Measurements from ENCODE around the gene FASTKD2. TPM values are rescaled to one million over a fixed set of nuclear protein-coding genes. Genes with fewer than 3 reads are reported as not detected.

FASTKD2 gene
- total RNA-seq, 3 donors from 2014 or later (not counting 1 experiment from before 2014, with no cell fraction given) = 15.9 to 21.6 (median 17.0) TPM

- H3K27ac Mint-ChIP-seq = peak overlapping the region in 1 of 2 donors; percentile 76
- H3K36me3 Mint-ChIP-seq = no peaks in the 10 kb centered on the region
- H3K4me1 ChIP-seq (ENCODE audit: control insufficient read depth, insufficient read depth, low read length) = peaks cover 4% of the 10 kb centered on the region
- H3K4me3 Mint-ChIP-seq = peak overlapping the region; percentile 75
- no peaks in the 10 kb centered on the region for H3K36me3 ChIP-seq (ENCODE audit: control insufficient read depth, insufficient read depth, low read length)
- peak; percentile 67 for TF ChIP-seq CTCF (IDR thresholded peaks at IDR 0.05)
- no peaks in the 10 kb centered on the region for H3K27me3 ChIP-seq (ENCODE audit: control insufficient read depth, insufficient read depth, low read length)
- peaks cover 7% of the 10 kb centered on the region in 2 donors for H3K4me1 Mint-ChIP-seq
- peaks cover 0 to 4% of the 10 kb centered on the region in 2 donors for H3K27me3 Mint-ChIP-seq (ENCODE audit: low read depth in 2 of 2)
- no peaks in the 10 kb centered on the region for H3K9me3 ChIP-seq (ENCODE audit: control insufficient read depth, insufficient read depth, low read length)
- 32% methylated on average over 12 of the region's 12 CpGs for WGBS (ENCODE audit: insufficient coverage)
- ATAC-seq (peak; percentile 30 to 69 (median 69)), DNase-seq (peak; percentile 19 to 73)
- H3K4me3 ChIP-seq (ENCODE audit: low read length) = no peak overlapping the region
- intact Hi-C loops (cut with micrococcal nuclease) = loop anchor here (1.0 to 10.0 kb wide), 2 partner anchors 554 to 675 kb away; no protein-coding TSS in a partner anchor
- no peaks in the 10 kb centered on the region for H3K9me3 Mint-ChIP-seq
- H3K27ac ChIP-seq (ENCODE audit: low read length) = no peak overlapping the region
Measured at GRCh38 chr2:206800506-206801417, 35.4 kb downstream of the FASTKD2 start.

GRCh38 chr2:206801418-206802189 lies 36.2 kb downstream of the FASTKD2 start:
- H3K27ac ChIP-seq (ENCODE audit: low read length) = no peak overlapping the region
- DNase-seq = no peak
- no peak overlapping the region for H3K27ac Mint-ChIP-seq
- no peaks in the 10 kb centered on the region for H3K9me3 Mint-ChIP-seq
- H3K27me3 Mint-ChIP-seq (ENCODE audit: low read depth in 2 of 2) = peaks cover 0 to 4% of the 10 kb centered on the region in 2 donors
- peaks cover 4% of the 10 kb centered on the region for H3K4me1 ChIP-seq (ENCODE audit: control insufficient read depth, insufficient read depth, low read length)
- H3K9me3 ChIP-seq (ENCODE audit: control insufficient read depth, insufficient read depth, low read length) = no peaks in the 10 kb centered on the region
- no peak for ATAC-seq
- H3K4me3 ChIP-seq (ENCODE audit: low read length) = no peak overlapping the region
- H3K27me3 ChIP-seq (ENCODE audit: control insufficient read depth, insufficient read depth, low read length) = no peaks in the 10 kb centered on the region
- no peaks in the 10 kb centered on the region for H3K36me3 ChIP-seq (ENCODE audit: control insufficient read depth, insufficient read depth, low read length)
- 79% methylated on average over 3 of the region's 9 CpGs for WGBS (ENCODE audit: insufficient coverage)
- H3K36me3 Mint-ChIP-seq = no peaks in the 10 kb centered on the region
- intact Hi-C loops (cut with micrococcal nuclease) = loop anchor here (10.0 kb wide), 1 partner anchor 553 kb away; no protein-coding TSS in a partner anchor
- TF ChIP-seq CTCF (IDR thresholded peaks at IDR 0.05) = no peak
- no peak overlapping the region for H3K4me3 Mint-ChIP-seq
- peaks cover 7% of the 10 kb centered on the region in 2 donors for H3K4me1 Mint-ChIP-seq

- intact Hi-C loops (cut with micrococcal nuclease) = loop anchor here (10.0 kb wide), 1 partner anchor 552 kb away; no protein-coding TSS in a partner anchor
- H3K4me3 ChIP-seq (ENCODE audit: low read length) = no peak overlapping the region
- TF ChIP-seq CTCF (IDR thresholded peaks at IDR 0.05) = no peak
- Mint-ChIP-seq H3K36me3 (no peaks in the 10 kb centered on the region), H3K4me1 (peaks cover 7% of the 10 kb centered on the region in 2 donors), H3K4me3 (no peak overlapping the region), H3K9me3 (no peaks in the 10 kb centered on the region), H3K27ac (no peak overlapping the region), H3K27me3 (ENCODE audit: low read depth in 2 of 2) (peaks cover 0 to 4% of the 10 kb centered on the region in 2 donors)
- H3K27ac ChIP-seq (ENCODE audit: low read length) = no peak overlapping the region
- no peak for ATAC-seq
- DNase-seq = no peak
- H3K36me3 ChIP-seq (ENCODE audit: control insufficient read depth, insufficient read depth, low read length) = no peaks in the 10 kb centered on the region
- H3K4me1 ChIP-seq (ENCODE audit: control insufficient read depth, insufficient read depth, low read length) = peaks cover 4% of the 10 kb centered on the region
- H3K9me3 ChIP-seq (ENCODE audit: control insufficient read depth, insufficient read depth, low read length) = no peaks in the 10 kb centered on the region
- 79% methylated on average over 6 of the region's 7 CpGs for WGBS (ENCODE audit: insufficient coverage)
- H3K27me3 ChIP-seq (ENCODE audit: control insufficient read depth, insufficient read depth, low read length) = no peaks in the 10 kb centered on the region
Measured at GRCh38 chr2:206802654-206803514, 37.5 kb downstream of the FASTKD2 start.

Data from natural killer cell (primary cell).